Measurements from ENCODE around the gene KCNMA1.

The KCNMA1 gene

DNA sequence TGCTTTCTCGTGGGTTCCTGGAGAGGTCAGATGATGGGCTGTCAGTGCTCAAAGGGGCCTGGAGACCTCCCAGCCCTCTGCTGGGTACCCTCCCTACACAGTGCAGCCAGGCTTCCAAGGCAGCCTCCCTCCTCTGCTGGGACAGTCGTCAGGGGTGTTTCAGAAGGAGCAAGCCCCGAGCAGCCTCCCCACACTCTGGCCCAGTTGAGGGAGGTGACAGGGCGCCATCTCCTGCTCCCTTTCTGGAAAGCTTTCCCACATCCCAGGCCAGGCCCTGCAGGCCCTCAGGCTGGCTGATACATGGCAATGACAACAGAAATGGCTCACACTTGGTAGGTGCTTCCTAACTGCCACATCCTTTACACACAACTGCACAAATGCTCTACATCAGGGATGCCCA lies 32.1 kb downstream of the KCNMA1 start:
- 48 to 58% methylated on average over 4 of the region's 4 CpGs for WGBS, 2 experiments
- Histone ChIP-seq H3K4me3 (ENCODE audit: insufficient read depth, low read depth, low read length) (no peak overlapping the region), H3K27me3 (ENCODE audit: control insufficient read depth, insufficient read depth, low read length, poor library complexity, severe bottlenecking) (no peaks in the 10 kb centered on the region), H3K4me1 (ENCODE audit: control insufficient read depth, insufficient read depth, low read length) (peaks cover 8% of the 10 kb centered on the region), H3K9me3 (ENCODE audit: control insufficient read depth, low read length) (no peaks in the 10 kb centered on the region), H3K36me3 (ENCODE audit: control insufficient read depth, insufficient read depth, low read length) (no peaks in the 10 kb centered on the region), H3K27ac (ENCODE audit: insufficient read depth, low read depth, low read length, poor library complexity, severe bottlenecking) (no peak overlapping the region)

DNA sequence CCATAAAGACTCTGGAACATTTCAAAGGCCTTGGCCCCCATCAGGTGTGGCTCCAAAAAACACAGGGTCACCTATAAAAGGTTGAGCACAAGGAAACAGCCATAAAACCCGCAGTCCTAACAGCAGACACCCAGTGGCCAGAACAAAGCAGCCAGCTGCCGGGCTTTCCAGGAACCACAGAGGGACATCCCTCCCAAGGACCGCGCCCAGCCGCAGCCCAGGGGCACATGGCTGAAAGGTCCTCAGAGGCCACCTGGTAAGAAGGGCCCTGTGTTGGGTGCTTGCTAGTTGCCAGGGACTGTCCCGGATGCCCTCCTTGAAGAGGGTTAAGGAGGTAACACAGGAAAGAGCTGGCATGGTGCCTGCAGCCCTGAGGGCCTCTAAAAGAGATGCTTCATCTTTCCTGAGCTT lies 32.7 kb downstream of the KCNMA1 start:
- H3K27me3 ChIP-seq (ENCODE audit: control insufficient read depth, insufficient read depth, low read length, poor library complexity, severe bottlenecking), result no peaks in the 10 kb centered on the region
- 84 to 86% methylated on average over 6 of the region's 6 CpGs for WGBS, 2 experiments
- H3K4me3 ChIP-seq (ENCODE audit: insufficient read depth, low read depth, low read length), result no peak overlapping the region
- no peaks in the 10 kb centered on the region for H3K36me3 ChIP-seq (ENCODE audit: control insufficient read depth, insufficient read depth, low read length)
- no peak overlapping the region for H3K27ac ChIP-seq (ENCODE audit: insufficient read depth, low read depth, low read length, poor library complexity, severe bottlenecking)
- no peaks in the 10 kb centered on the region for H3K9me3 ChIP-seq (ENCODE audit: control insufficient read depth, low read length)
- H3K4me1 ChIP-seq (ENCODE audit: control insufficient read depth, insufficient read depth, low read length), result peaks cover 8% of the 10 kb centered on the region

DNA sequence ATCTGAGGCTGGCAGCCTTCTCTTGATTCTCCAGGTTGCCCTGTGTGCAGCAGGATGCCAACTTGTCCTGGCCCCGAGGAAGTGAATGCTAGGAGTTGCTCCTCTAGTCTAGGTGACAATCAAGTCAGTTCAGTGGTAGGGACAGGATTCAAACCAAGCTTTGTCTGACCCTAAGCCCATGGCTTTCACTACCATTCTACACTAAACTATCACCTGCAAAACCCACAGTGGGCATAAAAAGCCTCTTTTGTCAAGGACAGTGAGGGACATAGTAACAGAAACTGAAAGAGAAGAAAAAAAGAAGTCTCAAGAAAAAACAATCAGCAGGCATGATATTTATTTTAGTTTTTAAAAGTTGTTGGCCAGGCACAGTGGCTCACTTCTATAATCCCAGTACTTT lies 33.5 kb downstream of the KCNMA1 start:
- no peaks in the 10 kb centered on the region for H3K36me3 ChIP-seq (ENCODE audit: control insufficient read depth, insufficient read depth, low read length)
- WGBS, 2 experiments, result 95 to 97% methylated on average over 1 of the region's 1 CpG
- H3K27ac ChIP-seq (ENCODE audit: insufficient read depth, low read depth, low read length, poor library complexity, severe bottlenecking), result no peak overlapping the region

DNA sequence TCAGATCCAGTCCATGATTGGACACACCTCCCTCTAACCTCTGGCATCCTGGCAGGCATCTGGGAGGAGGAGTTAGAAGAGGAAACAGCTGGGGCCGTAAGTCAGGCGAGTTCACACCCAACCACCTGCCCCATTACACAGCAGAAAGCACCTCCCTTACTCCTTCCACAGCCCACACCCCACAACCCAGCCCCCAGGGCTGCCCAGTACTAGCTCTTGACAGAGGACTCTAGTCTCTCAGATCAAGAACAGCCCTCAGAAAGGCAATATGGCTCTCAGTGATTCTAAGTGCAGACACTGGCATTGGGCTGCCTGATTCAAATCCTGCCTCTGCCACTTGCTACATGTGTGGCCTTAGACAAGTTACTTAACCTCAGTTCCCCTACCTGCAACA lies 34.1 kb downstream of the KCNMA1 start:
- WGBS, 2 experiments, result 45 to 51% methylated on average over 2 of the region's 2 CpGs

More for the DNA sequence above, 33.5 kb downstream of the KCNMA1 start:
- no peak overlapping the region for H3K4me3 ChIP-seq (ENCODE audit: insufficient read depth, low read depth, low read length)
- no peaks in the 10 kb centered on the region for H3K9me3 ChIP-seq (ENCODE audit: control insufficient read depth, low read length)
- no peaks in the 10 kb centered on the region for H3K27me3 ChIP-seq (ENCODE audit: control insufficient read depth, insufficient read depth, low read length, poor library complexity, severe bottlenecking)
- H3K4me1 ChIP-seq (ENCODE audit: control insufficient read depth, insufficient read depth, low read length), result peaks cover 8% of the 10 kb centered on the region

DNA sequence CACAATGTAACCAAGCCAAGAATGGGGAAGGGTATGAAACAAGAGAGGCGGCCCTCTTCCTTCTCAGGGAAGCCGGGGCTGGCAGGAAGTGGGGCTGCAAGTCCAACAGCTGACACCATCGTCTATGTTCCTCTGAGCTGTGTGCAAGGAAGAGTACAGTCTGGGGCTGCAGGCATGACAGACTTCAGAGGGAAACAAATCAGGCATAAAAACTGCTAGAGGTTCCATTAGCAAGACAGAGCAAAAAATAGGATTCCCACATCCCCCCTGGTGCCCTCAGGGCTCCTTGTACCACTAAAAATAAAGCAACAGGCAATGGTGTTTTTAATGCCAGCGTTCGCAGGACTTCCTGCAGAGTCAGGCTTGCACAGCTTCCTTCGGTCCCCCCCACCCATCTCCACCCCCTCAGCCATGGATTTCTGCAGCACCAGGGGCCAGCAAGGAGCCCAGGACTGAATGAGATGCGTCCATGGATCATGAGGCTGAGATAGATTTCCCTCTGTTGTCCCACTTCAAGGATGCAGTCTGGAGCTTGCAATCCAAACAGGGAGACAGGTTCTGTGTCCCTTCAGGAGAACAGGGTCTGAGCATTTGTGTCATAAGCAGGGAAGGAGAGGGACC lies 34.6 kb downstream of the KCNMA1 start:
- 65% methylated on average over 7 of the region's 7 CpGs for WGBS, 2 experiments
- H3K4me3 ChIP-seq (ENCODE audit: insufficient read depth, low read depth, low read length), result no peak overlapping the region

More for the DNA sequence above, 34.1 kb downstream of the KCNMA1 start:
- Histone ChIP-seq H3K27ac (ENCODE audit: insufficient read depth, low read depth, low read length, poor library complexity, severe bottlenecking) (no peak overlapping the region), H3K36me3 (ENCODE audit: control insufficient read depth, insufficient read depth, low read length) (no peaks in the 10 kb centered on the region), H3K4me1 (ENCODE audit: control insufficient read depth, insufficient read depth, low read length) (peaks cover 8% of the 10 kb centered on the region), H3K4me3 (ENCODE audit: insufficient read depth, low read depth, low read length) (no peak overlapping the region), H3K27me3 (ENCODE audit: control insufficient read depth, insufficient read depth, low read length, poor library complexity, severe bottlenecking) (no peaks in the 10 kb centered on the region), H3K9me3 (ENCODE audit: control insufficient read depth, low read length) (no peaks in the 10 kb centered on the region)

DNA sequence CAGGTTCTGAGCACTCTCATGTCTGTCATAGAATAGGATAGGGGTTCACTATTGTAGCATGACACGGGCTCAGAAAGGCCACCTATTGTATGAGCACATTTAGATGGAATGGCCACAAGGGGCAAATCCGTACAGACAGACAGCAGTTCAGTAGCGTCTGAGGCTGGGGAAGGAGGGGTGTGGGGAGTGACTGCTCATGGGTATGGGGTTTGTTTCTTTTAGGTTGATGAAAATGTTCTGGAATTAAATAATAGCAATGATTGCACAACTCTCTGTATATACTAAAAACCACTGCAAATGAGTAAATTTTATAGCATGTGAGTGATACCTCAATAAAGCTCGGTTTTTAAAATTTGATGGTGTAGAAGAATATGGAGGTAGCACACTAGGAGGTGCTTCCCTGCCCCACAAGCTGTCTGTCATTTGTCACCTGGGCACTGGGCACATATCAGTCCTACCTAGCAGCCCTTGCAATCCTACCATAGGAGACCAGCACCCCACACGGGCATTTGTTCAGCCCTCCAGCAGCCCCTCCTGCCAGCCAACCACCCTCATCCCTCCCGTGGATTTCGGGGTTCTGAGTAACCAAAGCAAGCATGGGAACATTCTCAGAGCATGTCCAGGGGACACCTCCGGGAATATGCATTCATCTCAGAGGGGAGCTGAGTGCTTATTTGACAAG lies 35.2 kb downstream of the KCNMA1 start:
- H3K27ac ChIP-seq (ENCODE audit: insufficient read depth, low read depth, low read length, poor library complexity, severe bottlenecking), result no peak overlapping the region
- WGBS, 2 experiments, result 82 to 85% methylated on average over 8 of the region's 8 CpGs

More for the DNA sequence above, 34.6 kb downstream of the KCNMA1 start:
- H3K27ac ChIP-seq (ENCODE audit: insufficient read depth, low read depth, low read length, poor library complexity, severe bottlenecking), result no peak overlapping the region
- H3K27me3 ChIP-seq (ENCODE audit: control insufficient read depth, insufficient read depth, low read length, poor library complexity, severe bottlenecking), result no peaks in the 10 kb centered on the region
- H3K36me3 ChIP-seq (ENCODE audit: control insufficient read depth, insufficient read depth, low read length), result no peaks in the 10 kb centered on the region
- no peaks in the 10 kb centered on the region for H3K9me3 ChIP-seq (ENCODE audit: control insufficient read depth, low read length)
- H3K4me1 ChIP-seq (ENCODE audit: control insufficient read depth, insufficient read depth, low read length), result peaks cover 8% of the 10 kb centered on the region

DNA sequence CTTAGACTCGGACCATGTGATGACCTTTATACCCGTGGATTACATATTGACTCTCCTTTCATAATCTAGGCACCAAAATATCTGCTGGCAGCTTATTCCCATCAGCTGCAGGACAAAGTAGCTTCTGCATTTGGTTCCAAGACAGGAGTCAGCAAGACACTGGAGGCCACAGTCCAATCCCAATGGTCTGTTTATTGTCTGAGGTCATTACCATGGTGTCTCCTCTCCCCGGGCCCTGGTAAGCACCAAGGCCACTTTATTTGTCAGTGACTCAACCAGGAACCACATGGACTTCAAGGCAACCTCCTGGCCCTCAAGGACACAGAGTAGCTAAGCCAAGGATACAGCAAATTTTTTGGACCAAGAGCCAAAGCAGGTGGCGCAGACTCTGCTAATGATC lies 36.1 kb downstream of the KCNMA1 start:
- peaks cover 8% of the 10 kb centered on the region for H3K4me1 ChIP-seq (ENCODE audit: control insufficient read depth, insufficient read depth, low read length)
- no peaks in the 10 kb centered on the region for H3K36me3 ChIP-seq (ENCODE audit: control insufficient read depth, insufficient read depth, low read length)
- no peaks in the 10 kb centered on the region for H3K27me3 ChIP-seq (ENCODE audit: control insufficient read depth, insufficient read depth, low read length, poor library complexity, severe bottlenecking)
- no peaks in the 10 kb centered on the region for H3K9me3 ChIP-seq (ENCODE audit: control insufficient read depth, low read length)
- no peak overlapping the region for H3K27ac ChIP-seq (ENCODE audit: insufficient read depth, low read depth, low read length, poor library complexity, severe bottlenecking)
- H3K4me3 ChIP-seq (ENCODE audit: insufficient read depth, low read depth, low read length), result no peak overlapping the region
- 95% methylated on average over 4 of the region's 4 CpGs for WGBS, 2 experiments

More for the DNA sequence above, 35.2 kb downstream of the KCNMA1 start:
- no peaks in the 10 kb centered on the region for H3K27me3 ChIP-seq (ENCODE audit: control insufficient read depth, insufficient read depth, low read length, poor library complexity, severe bottlenecking)
- no peak overlapping the region for H3K4me3 ChIP-seq (ENCODE audit: insufficient read depth, low read depth, low read length)
- H3K36me3 ChIP-seq (ENCODE audit: control insufficient read depth, insufficient read depth, low read length), result no peaks in the 10 kb centered on the region
- no peaks in the 10 kb centered on the region for H3K9me3 ChIP-seq (ENCODE audit: control insufficient read depth, low read length)
- peaks cover 8% of the 10 kb centered on the region for H3K4me1 ChIP-seq (ENCODE audit: control insufficient read depth, insufficient read depth, low read length)

DNA sequence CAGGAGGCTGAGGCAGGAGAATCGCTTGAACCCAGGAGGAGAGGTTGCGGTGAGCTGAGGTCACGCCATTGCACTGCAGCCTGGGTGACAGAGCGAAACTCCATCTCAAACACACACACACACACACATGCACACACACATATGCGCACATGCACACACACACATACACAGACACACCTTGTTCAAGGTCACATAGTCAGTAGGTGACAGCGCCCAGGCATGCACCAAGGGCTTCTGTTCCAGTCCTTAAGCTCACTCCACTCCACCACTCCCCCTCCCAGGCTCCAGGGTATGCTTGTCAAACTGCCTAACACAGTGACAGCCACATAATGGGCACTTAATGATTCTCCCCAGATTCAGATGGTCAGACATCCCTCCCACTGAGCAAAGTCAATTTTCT lies 37.0 kb downstream of the KCNMA1 start:
- Histone ChIP-seq H3K4me1 (ENCODE audit: control insufficient read depth, insufficient read depth, low read length) (peaks cover 8% of the 10 kb centered on the region), H3K27ac (ENCODE audit: insufficient read depth, low read depth, low read length, poor library complexity, severe bottlenecking) (no peak overlapping the region), H3K9me3 (ENCODE audit: control insufficient read depth, low read length) (no peaks in the 10 kb centered on the region), H3K4me3 (ENCODE audit: insufficient read depth, low read depth, low read length) (no peak overlapping the region), H3K36me3 (ENCODE audit: control insufficient read depth, insufficient read depth, low read length) (no peaks in the 10 kb centered on the region), H3K27me3 (ENCODE audit: control insufficient read depth, insufficient read depth, low read length, poor library complexity, severe bottlenecking) (no peaks in the 10 kb centered on the region)
- WGBS, 2 experiments, result 95 to 96% methylated on average over 6 of the region's 6 CpGs

DNA sequence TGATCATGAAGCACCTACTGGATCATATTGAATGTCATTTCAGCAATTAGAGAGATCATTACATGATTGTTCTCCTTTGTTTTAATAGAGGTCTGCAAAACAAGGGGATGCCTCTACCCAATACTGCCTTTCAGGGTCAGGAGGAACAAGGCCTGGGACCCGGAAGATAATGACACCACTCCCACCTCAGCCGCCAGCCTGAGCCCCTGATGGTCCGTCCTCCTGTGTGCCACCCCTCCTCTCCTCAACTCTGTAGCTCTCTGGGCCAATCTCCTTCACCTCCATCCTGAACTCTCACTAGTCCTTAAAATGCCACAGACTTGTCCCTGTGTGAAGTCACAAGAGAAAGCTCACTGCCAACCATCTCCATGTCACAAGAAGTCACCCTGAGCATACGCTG lies 38.0 kb downstream of the KCNMA1 start:
- 87 to 89% methylated on average over 4 of the region's 4 CpGs for WGBS, 2 experiments
- H3K27ac ChIP-seq (ENCODE audit: insufficient read depth, low read depth, low read length, poor library complexity, severe bottlenecking), result no peak overlapping the region
- H3K36me3 ChIP-seq (ENCODE audit: control insufficient read depth, insufficient read depth, low read length), result no peaks in the 10 kb centered on the region
- no peaks in the 10 kb centered on the region for H3K27me3 ChIP-seq (ENCODE audit: control insufficient read depth, insufficient read depth, low read length, poor library complexity, severe bottlenecking)
- H3K4me3 ChIP-seq (ENCODE audit: insufficient read depth, low read depth, low read length), result no peak overlapping the region
- H3K4me1 ChIP-seq (ENCODE audit: control insufficient read depth, insufficient read depth, low read length), result peaks cover 8% of the 10 kb centered on the region
- H3K9me3 ChIP-seq (ENCODE audit: control insufficient read depth, low read length), result no peaks in the 10 kb centered on the region

DNA sequence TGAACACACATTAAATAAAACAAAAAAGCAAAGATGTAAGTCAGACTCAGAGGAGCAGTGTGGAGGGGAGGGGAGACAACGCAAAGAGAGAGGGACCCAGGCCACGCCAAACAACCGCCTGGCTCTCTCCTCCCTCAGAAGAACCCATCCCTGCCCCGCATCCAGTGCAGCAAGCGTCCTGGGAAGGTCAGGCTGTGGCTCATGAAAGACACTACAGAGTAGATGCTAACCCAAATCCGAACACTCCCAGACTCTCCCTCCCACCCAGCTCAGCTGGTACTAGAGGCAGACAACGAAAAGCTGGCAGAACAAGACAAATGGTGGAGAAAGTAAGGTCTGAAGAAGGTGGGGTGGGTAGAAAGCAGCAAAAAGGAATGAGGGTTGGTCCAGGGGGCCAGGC lies 39.0 kb downstream of the KCNMA1 start:
- WGBS, 2 experiments, result 79 to 82% methylated on average over 7 of the region's 7 CpGs
- H3K27ac ChIP-seq (ENCODE audit: insufficient read depth, low read depth, low read length, poor library complexity, severe bottlenecking), result no peak overlapping the region
- H3K4me1 ChIP-seq (ENCODE audit: control insufficient read depth, insufficient read depth, low read length), result peaks cover 8% of the 10 kb centered on the region
- H3K27me3 ChIP-seq (ENCODE audit: control insufficient read depth, insufficient read depth, low read length, poor library complexity, severe bottlenecking), result no peaks in the 10 kb centered on the region
- H3K4me3 ChIP-seq (ENCODE audit: insufficient read depth, low read depth, low read length), result no peak overlapping the region
- H3K36me3 ChIP-seq (ENCODE audit: control insufficient read depth, insufficient read depth, low read length), result no peaks in the 10 kb centered on the region
- H3K9me3 ChIP-seq (ENCODE audit: control insufficient read depth, low read length), result no peaks in the 10 kb centered on the region

Measured in ectodermal cell (in vitro differentiated cells).